Measurements from ENCODE around the gene NKD2. TPM values are rescaled to one million over a fixed set of nuclear protein-coding genes. Genes with fewer than 3 reads are reported as not detected.

NKD2 gene
- total and polyA plus RNA-seq, 9 of the 15 experiments (the other 6 are each of a cell fraction or from before 2014, with no cell fraction given), result 0.09 to 0.64 (median 0.27) TPM; not detected in 5

DNA sequence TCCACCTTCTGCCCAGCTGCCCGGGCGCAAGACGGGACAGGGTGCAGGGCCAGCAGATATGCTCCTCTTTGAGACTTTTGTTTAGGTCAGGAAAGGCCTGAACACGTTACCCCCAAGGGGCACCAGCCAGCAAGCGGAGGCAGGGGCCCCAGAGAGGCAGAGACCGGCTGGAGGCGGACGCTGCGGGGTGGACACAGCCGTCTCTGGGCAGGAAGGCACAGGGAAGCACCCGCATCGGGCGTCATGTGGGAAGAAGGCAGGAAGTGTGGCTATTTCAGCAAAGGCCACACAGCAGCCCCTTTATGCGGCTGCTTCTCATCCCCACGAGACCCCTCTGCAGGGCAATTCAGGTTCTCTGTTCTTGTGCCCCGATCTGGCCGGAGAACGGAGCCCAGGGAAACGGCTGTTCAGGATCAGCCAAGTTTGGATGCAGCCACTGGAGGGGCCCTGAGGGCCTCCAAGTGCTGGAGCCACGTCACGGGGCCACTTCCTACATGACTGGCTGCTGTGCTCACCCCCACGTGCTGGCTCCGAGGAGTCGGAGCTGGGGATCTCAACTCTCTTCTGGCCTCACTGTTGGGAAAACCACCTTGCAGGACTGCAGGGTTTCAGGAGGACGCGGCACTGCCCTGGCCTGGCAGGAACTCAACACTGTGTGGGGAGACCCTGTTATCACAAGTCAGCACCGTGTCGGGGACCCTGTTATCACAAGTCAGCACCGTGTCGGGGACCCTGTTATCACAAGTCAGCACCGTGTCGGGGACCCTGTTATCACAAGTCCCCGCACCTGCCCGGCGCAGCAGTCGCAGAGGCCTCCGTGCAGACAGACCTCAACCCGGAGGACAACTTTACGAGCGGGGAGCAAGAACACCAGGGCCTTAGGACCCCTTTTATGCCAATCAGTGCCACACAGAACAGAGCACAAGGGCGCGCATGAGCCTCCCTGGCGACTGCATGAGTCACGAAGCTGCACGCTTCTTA is 58.8 kb downstream of the NKD2 start (continued):
- TF ChIP-seq MTF1 (CRISPR knock-in tag; IDR thresholded peaks at IDR 0.05; ENCODE audit: borderline replicate concordance) (no peak), CBFB (CRISPR knock-in tag; IDR thresholded peaks at IDR 0.05) (peak; percentile 91), ZNF384 (IDR thresholded peaks at IDR 0.05; ENCODE audit: low read depth, low read length) (no peak), CCNT2 (IDR thresholded peaks at IDR 0.05; ENCODE audit: borderline replicate concordance, extremely low read depth, insufficient read length, low read depth, low read length) (peak; percentile 99), RAD51 (IDR thresholded peaks at IDR 0.05; ENCODE audit: borderline replicate concordance, low read depth) (no peak; the same call in 1 of the 2 replicates), FOXJ2 (tag; IDR thresholded peaks at IDR 0.05) (no peak), LEF1 (IDR thresholded peaks at IDR 0.05) (peak; percentile 52; the same call in 1 of the 2 replicates), XRCC5 (IDR thresholded peaks at IDR 0.05; ENCODE audit: low read depth, low read length) (no peak), FOXP1 (CRISPR knock-in tag; IDR thresholded peaks at IDR 0.05) (0 out of 2 replicates have a peak, but pooled peaks have one; percentile 62), KHSRP (IDR thresholded peaks at IDR 0.05) (peak; percentile 58; the same call in 1 of the 2 replicates), KDM2B (CRISPR knock-in tag; IDR thresholded peaks at IDR 0.05) (0 out of 2 replicates have a peak, but pooled peaks have one; percentile 75), TARDBP (IDR thresholded peaks at IDR 0.05) (peak; percentile 96), CXXC5 (CRISPR knock-in tag; IDR thresholded peaks at IDR 0.05) (peak; percentile 99), TRIM24 (IDR thresholded peaks at IDR 0.05) (peak; percentile 94 to 97)
- TF ChIP-seq, protein P1, sequence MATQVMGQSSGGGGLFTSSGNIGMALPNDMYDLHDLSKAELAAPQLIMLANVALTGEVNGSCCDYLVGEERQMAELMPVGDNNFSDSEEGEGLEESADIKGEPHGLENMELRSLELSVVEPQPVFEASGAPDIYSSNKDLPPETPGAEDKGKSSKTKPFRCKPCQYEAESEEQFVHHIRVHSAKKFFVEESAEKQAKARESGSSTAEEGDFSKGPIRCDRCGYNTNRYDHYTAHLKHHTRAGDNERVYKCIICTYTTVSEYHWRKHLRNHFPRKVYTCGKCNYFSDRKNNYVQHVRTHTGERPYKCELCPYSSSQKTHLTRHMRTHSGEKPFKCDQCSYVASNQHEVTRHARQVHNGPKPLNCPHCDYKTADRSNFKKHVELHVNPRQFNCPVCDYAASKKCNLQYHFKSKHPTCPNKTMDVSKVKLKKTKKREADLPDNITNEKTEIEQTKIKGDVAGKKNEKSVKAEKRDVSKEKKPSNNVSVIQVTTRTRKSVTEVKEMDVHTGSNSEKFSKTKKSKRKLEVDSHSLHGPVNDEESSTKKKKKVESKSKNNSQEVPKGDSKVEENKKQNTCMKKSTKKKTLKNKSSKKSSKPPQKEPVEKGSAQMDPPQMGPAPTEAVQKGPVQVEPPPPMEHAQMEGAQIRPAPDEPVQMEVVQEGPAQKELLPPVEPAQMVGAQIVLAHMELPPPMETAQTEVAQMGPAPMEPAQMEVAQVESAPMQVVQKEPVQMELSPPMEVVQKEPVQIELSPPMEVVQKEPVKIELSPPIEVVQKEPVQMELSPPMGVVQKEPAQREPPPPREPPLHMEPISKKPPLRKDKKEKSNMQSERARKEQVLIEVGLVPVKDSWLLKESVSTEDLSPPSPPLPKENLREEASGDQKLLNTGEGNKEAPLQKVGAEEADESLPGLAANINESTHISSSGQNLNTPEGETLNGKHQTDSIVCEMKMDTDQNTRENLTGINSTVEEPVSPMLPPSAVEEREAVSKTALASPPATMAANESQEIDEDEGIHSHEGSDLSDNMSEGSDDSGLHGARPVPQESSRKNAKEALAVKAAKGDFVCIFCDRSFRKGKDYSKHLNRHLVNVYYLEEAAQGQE (IDR thresholded peaks at IDR 0.05; ENCODE audit: borderline replicate concordance), result 0 out of 2 replicates have a peak, but pooled peaks have one; percentile 5
- TF ChIP-seq, protein P1 (CRISPR knock-in tag; IDR thresholded peaks at IDR 0.05; ENCODE audit: low read depth), result no peak
- TF ChIP-seq, protein P2, sequence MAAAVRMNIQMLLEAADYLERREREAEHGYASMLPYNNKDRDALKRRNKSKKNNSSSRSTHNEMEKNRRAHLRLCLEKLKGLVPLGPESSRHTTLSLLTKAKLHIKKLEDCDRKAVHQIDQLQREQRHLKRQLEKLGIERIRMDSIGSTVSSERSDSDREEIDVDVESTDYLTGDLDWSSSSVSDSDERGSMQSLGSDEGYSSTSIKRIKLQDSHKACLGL (CRISPR knock-in tag; IDR thresholded peaks at IDR 0.05; ENCODE audit: borderline replicate concordance, poor library complexity, severe bottlenecking), result no peak
- TF ChIP-seq, protein P3, sequence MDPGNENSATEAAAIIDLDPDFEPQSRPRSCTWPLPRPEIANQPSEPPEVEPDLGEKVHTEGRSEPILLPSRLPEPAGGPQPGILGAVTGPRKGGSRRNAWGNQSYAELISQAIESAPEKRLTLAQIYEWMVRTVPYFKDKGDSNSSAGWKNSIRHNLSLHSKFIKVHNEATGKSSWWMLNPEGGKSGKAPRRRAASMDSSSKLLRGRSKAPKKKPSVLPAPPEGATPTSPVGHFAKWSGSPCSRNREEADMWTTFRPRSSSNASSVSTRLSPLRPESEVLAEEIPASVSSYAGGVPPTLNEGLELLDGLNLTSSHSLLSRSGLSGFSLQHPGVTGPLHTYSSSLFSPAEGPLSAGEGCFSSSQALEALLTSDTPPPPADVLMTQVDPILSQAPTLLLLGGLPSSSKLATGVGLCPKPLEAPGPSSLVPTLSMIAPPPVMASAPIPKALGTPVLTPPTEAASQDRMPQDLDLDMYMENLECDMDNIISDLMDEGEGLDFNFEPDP (CRISPR knock-in tag; IDR thresholded peaks at IDR 0.05), result no peak

Data from K562 (cell line).